Measurements from ENCODE around the gene HYAL4.

GRCh38 chr7:123823898-123824753 is 20.8 kb upstream of the HYAL4 start:
- TF ChIP-seq CTCF (IDR thresholded peaks at IDR 0.05; ENCODE audit: low read depth, low read length, poor library complexity, severe bottlenecking), result no peak
- no peak for TF ChIP-seq EZH2phosphoT487 (IDR thresholded peaks at IDR 0.05; ENCODE audit: borderline replicate concordance, low read length)

All from DOHH2 (cell line).